ENCODE results near the gene DLG4.

DLG4 gene

DNA sequence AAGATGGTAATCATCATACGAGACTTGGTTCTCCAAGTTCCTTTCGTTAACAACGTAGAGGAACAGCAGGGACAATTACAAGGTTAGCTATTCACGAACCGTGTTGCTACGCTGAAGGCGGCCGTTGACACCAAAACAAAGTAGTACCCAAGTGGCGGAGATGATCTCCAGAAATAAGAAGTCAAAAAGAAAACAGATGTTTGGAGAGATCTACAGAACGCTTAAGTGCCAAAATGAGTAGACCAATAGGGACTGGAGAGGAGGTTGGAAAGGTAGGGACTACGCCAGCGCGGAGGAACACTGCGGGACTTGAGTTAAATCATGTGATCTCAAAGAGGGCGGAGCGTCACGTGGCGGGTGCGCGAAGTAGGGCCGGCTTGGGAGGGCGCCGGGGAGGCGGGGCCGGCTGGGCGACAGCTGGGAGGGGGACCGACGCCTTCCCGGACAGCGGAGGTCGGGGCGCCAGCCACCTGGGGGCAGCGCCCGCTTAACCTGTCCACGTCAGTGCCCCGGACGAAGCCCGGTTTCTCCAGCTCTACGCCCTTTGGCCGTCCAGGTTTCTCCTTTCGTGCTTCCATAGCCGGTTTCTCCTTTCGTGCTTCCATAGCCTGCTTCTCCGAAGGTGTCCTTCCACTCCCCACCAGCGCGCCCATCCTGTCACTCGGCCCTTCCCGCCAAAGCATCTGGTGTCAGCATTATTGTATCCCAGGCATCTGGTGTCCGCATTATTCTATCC, 23.2 kb upstream of the DLG4 start:
- no peak for TF ChIP-seq EZH2 (IDR thresholded peaks at IDR 0.05; ENCODE audit: borderline replicate concordance, low read length)
- TF ChIP-seq, protein P1, sequence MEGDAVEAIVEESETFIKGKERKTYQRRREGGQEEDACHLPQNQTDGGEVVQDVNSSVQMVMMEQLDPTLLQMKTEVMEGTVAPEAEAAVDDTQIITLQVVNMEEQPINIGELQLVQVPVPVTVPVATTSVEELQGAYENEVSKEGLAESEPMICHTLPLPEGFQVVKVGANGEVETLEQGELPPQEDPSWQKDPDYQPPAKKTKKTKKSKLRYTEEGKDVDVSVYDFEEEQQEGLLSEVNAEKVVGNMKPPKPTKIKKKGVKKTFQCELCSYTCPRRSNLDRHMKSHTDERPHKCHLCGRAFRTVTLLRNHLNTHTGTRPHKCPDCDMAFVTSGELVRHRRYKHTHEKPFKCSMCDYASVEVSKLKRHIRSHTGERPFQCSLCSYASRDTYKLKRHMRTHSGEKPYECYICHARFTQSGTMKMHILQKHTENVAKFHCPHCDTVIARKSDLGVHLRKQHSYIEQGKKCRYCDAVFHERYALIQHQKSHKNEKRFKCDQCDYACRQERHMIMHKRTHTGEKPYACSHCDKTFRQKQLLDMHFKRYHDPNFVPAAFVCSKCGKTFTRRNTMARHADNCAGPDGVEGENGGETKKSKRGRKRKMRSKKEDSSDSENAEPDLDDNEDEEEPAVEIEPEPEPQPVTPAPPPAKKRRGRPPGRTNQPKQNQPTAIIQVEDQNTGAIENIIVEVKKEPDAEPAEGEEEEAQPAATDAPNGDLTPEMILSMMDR (IDR thresholded peaks at IDR 0.05; ENCODE audit: low read length): no peak; the same call in 1 of the 2 replicates
- Histone ChIP-seq H3K27me3 (ENCODE audit: insufficient read depth, low read length) (no peaks in the 10 kb centered on the region), H2AFZ (ENCODE audit: low read length) (no peak overlapping the region), H3K4me2 (ENCODE audit: low read length) (peak overlapping the region; percentile 94), H3K4me1 (ENCODE audit: insufficient read depth, low read length, severe bottlenecking) (peaks cover 26% of the 10 kb centered on the region), H3F3A (ENCODE audit: insufficient read depth, low read length) (0 out of 2 replicates have a peak, but pooled peaks cover 10% of the 10 kb centered on the region), H3K27ac (ENCODE audit: low read depth, low read length, poor library complexity, severe bottlenecking) (peak overlapping the region; percentile 80), H4K20me1 (ENCODE audit: insufficient read depth, low read length) (no peaks in the 10 kb centered on the region), H3K4me3 (ENCODE audit: low read depth, low read length, poor library complexity, severe bottlenecking) (peak overlapping the region; percentile 98), H3K9me2 (ENCODE audit: low read depth, low read length) (no peaks in the 10 kb centered on the region), H3K9ac (ENCODE audit: low read length) (peak overlapping the region; percentile 98), H3K9me3 (ENCODE audit: low read length) (no peaks in the 10 kb centered on the region), H3K79me2 (ENCODE audit: insufficient read depth, low read length) (peaks cover 7% of the 10 kb centered on the region; the same call in 1 of the 2 replicates), H3K36me3 (ENCODE audit: insufficient read depth, low read length) (peaks cover 49% of the 10 kb centered on the region)

DNA sequence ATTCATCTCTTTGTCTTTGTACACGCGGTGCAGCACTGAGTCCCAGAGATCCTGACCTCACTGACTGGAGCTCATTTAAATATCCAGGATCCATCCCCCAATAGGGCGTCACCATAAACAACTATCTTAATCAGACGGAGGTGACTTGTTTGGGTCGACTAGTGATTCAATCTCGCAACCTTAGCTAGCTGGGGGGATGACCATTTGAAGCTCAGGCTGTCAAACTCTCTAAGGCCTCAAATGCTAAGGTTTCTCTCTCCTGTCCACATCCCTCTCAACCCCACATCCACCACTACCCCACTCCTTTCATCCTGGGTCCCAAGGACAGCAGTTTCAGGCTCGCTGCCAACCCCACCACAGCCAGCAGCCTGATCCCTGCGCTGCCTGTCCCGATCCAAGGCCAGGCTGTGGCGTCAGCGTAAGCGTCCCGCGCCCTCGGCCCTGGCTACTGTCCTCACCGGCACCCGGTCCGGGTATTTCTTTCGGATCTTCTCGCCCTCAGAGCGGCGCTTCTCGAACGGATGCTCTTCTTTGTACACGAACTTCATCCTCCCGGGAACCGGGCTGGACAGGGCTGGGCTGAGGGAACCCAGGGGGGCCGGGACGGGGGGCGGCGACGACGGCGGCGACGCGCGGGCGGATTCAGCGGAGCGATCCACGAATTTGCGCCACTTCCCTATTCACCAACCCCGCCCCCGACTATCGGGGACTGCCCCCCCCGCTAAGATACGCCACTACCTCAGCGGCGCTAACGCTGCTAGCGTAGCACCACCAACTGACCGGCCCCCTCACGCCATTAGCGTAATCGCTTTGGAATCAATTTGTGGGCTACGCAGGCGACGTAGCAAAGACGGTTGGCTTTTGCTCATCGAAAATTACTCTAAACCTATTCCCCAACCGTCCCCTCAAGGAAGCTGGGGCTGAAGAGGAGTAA, 22.4 kb upstream of the DLG4 start, which contains the start of gene GABARAP:
Gene GABARAP, minus strand, starts transcription at position 667 of the 934 bp plus-strand sequence. Its CDS starts 119 bp downstream, at position 548.
- Histone ChIP-seq H3K4me2 (ENCODE audit: low read length) (peak within 1 kb of the TSS; percentile 94), H3K9ac (ENCODE audit: low read length) (peak within 1 kb of the TSS; percentile 98), H3K4me1 (ENCODE audit: insufficient read depth, low read length, severe bottlenecking) (peaks cover 32% of the 10 kb centered on the region), H2AFZ (ENCODE audit: low read length) (no peak within 1 kb of the TSS), H3F3A (ENCODE audit: insufficient read depth, low read length) (0 out of 2 replicates have a peak, but pooled peaks cover 10% of the 10 kb centered on the region), H3K9me2 (ENCODE audit: low read depth, low read length) (no peaks in the 10 kb centered on the region), H3K27ac (ENCODE audit: low read depth, low read length, poor library complexity, severe bottlenecking) (peak within 1 kb of the TSS; percentile 80), H4K20me1 (ENCODE audit: insufficient read depth, low read length) (no peaks in the 10 kb centered on the region), H3K9me3 (ENCODE audit: low read length) (no peaks in the 10 kb centered on the region), H3K36me3 (ENCODE audit: insufficient read depth, low read length) (peaks cover 52% of the 10 kb centered on the region), H3K79me2 (ENCODE audit: insufficient read depth, low read length) (peaks cover 7% of the 10 kb centered on the region; the same call in 1 of the 2 replicates), H3K27me3 (ENCODE audit: insufficient read depth, low read length) (no peaks in the 10 kb centered on the region), H3K4me3 (ENCODE audit: low read depth, low read length, poor library complexity, severe bottlenecking) (peak within 1 kb of the TSS; percentile 98)
- TF ChIP-seq EZH2 (IDR thresholded peaks at IDR 0.05; ENCODE audit: borderline replicate concordance, low read length): no peak
- TF ChIP-seq, protein P1 (IDR thresholded peaks at IDR 0.05; ENCODE audit: low read length): no peak

GRCh38 chr17:7241090-7241733, 21.6 kb upstream of the DLG4 start:
- H3K4me1 ChIP-seq (ENCODE audit: insufficient read depth, low read length, severe bottlenecking): peaks cover 39% of the 10 kb centered on the region
- peak overlapping the region; percentile 98 for H3K9ac ChIP-seq (ENCODE audit: low read length)
- no peaks in the 10 kb centered on the region for H3K9me2 ChIP-seq (ENCODE audit: low read depth, low read length)
- peaks cover 7% of the 10 kb centered on the region; the same call in 1 of the 2 replicates for H3K79me2 ChIP-seq (ENCODE audit: insufficient read depth, low read length)
- H2AFZ ChIP-seq (ENCODE audit: low read length): no peak overlapping the region
- peaks cover 52% of the 10 kb centered on the region for H3K36me3 ChIP-seq (ENCODE audit: insufficient read depth, low read length)
- peak overlapping the region; percentile 94 for H3K4me2 ChIP-seq (ENCODE audit: low read length)
- TF ChIP-seq, protein P1 (IDR thresholded peaks at IDR 0.05; ENCODE audit: low read length): no peak
- no peak for TF ChIP-seq EZH2 (IDR thresholded peaks at IDR 0.05; ENCODE audit: borderline replicate concordance, low read length)
- H4K20me1 ChIP-seq (ENCODE audit: insufficient read depth, low read length): no peaks in the 10 kb centered on the region
- H3K9me3 ChIP-seq (ENCODE audit: low read length): no peaks in the 10 kb centered on the region
- H3F3A ChIP-seq (ENCODE audit: insufficient read depth, low read length): 0 out of 2 replicates have a peak, but pooled peaks cover 10% of the 10 kb centered on the region
- H3K27ac ChIP-seq (ENCODE audit: low read depth, low read length, poor library complexity, severe bottlenecking): peak overlapping the region; percentile 80
- no peaks in the 10 kb centered on the region for H3K27me3 ChIP-seq (ENCODE audit: insufficient read depth, low read length)
- peak overlapping the region; percentile 98 for H3K4me3 ChIP-seq (ENCODE audit: low read depth, low read length, poor library complexity, severe bottlenecking)

All from OCI-LY1 (cell line).